Activated naive CD4-positive, alpha-beta T cell treated with anti-CD3 and anti-CD28 coated beads, Interleukin-2, amount 10 ng/mL, durations not matched to agents 7 days and 5 days (primary cell): ENCODE results near the gene GTF2F2.
"Not testable (repeated sequence)": the region's sequence is repeated elsewhere in the genome, so short reads cannot be mapped to it uniquely, and the experiment has no call there.

Experiments used
- CTCF ChIA-PET: fragments of 350-600 bp; sonication (Branson Sonifier 250); formaldehyde crosslinking; loops from one replicate; lab custom pipeline; 2021; ENCODE audit warnings: antibody characterized with exemption; lab: Charles Lee
- DNase-seq: peaks from one replicate; pipeline ENCODE4 v3.0.0-alpha.2; 2020
- H3K27ac Mint-ChIP-seq: one replicate; pipeline ENCODE4 v1.8.0; 2021; ENCODE audit warnings: mild to moderate bottlenecking, moderate library complexity, mixed read lengths
- H3K27me3 Mint-ChIP-seq: one replicate; pipeline ENCODE4 v1.8.0; 2021; ENCODE audit warnings: mild to moderate bottlenecking, mixed read lengths
- H3K36me3 Mint-ChIP-seq: one replicate; pipeline ENCODE4 v1.8.0; 2021; ENCODE audit warnings: mixed read lengths
- H3K4me1 Mint-ChIP-seq: one replicate; pipeline ENCODE4 v1.8.0; 2021; ENCODE audit warnings: mixed read lengths
- H3K4me3 Mint-ChIP-seq: one replicate; pipeline ENCODE4 v1.8.0; 2021; ENCODE audit warnings: mild to moderate bottlenecking, moderate library complexity, mixed read lengths
- H3K9me3 Mint-ChIP-seq: one replicate; pipeline ENCODE4 v1.8.0; 2021; ENCODE audit warnings: mixed read lengths

GTF2F2 gene

DNA sequence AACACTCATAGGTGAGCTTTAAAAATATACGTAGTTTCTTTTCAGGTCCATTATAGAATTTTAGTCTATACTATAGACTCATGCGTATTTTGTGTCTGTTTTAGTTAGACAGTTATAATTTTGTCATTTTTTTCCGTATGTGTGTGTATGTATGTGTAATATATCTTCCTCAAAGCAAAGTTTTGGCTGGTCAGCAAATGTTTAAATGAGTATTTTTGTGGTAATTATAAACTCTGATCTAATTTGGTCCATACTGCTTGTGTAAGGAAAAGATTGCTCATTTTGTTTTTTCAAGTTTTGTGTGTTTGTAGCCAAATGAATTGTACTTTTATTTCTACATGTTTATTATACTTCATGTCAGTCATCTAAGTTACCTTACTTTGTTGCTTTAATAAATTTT is 60.0 kb downstream of the GTF2F2 start:
- H3K4me3 Mint-ChIP-seq: no peak overlapping the region
- H3K27me3 Mint-ChIP-seq: no peaks in the 10 kb centered on the region
- no peak for DNase-seq
- H3K4me1 Mint-ChIP-seq: peaks cover 32% of the 10 kb centered on the region
- CTCF ChIA-PET: no interaction called here
- no peaks in the 10 kb centered on the region for H3K9me3 Mint-ChIP-seq
- H3K36me3 Mint-ChIP-seq: peaks cover 18% of the 10 kb centered on the region
- H3K27ac Mint-ChIP-seq: no peak overlapping the region

DNA sequence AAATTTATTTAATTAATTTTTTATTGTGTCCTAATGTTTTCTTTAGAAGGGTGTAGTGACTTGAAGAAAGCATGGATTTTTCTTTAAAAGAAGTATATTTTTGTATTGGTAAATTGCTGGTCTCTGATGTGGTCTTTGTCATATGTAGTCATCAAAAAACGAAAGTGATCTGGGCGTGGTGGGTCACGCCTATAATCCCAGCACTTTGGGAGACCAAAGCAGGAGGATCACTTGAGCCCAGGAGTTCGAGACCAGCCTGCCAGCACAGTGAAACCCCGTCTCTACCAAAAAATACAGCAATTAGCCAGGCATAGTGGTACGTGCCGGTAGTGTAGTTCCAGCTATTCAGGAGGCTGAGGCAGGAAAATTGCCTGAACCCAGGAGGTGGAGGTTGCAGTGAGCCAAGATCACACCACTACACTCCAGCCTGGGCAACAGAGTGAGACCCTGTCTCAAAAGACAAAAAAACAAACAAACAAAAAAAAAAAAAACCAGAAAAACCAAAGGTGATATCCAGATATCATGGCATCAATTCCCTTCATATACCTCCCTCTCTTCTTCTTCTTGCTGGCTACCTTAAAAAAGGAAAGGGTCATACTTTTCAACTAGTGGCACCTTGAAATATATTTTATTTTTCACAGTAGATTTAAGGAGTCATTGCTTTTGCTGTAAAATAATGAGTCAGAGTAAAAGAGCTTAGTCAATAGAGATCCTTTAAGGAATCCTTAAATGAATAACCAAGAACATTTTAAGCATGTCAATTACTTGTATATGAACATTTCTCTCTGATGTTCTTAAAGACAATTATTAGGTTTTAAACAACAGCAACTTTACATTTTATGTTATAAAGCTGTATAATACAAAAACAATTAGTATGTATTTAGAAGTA is 60.6 kb downstream of the GTF2F2 start:
- CTCF ChIA-PET: no interaction called here
- Mint-ChIP-seq H3K4me1 (peaks cover 32% of the 10 kb centered on the region), H3K9me3 (no peaks in the 10 kb centered on the region), H3K27ac (no peak overlapping the region), H3K4me3 (no peak overlapping the region), H3K36me3 (peaks cover 18% of the 10 kb centered on the region), H3K27me3 (no peaks in the 10 kb centered on the region)
- DNase-seq: no peak

DNA sequence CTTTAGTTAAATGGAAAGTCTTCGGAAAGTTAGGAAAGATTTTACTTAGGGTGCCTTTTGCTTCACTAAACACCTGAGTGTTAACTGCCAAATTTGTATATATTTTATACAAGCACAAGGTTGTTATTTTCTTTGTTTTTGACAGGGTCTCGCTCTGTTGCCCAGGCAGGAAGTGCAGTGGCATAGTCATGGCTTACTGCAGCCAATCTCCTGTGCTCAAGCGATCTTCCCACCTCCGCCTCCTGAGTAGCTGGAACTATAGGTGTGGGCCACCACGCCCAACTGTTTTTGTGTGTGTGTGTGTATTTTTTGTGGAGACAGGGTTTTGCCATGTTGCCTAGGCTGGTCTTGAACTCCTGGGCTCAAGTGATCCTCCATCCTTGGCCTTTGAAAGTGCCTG is 64.4 kb downstream of the GTF2F2 start:
- DNase-seq: no peak
- H3K36me3 Mint-ChIP-seq: peaks cover 17% of the 10 kb centered on the region
- H3K4me1 Mint-ChIP-seq: peaks cover 19% of the 10 kb centered on the region
- CTCF ChIA-PET: interaction anchor here (0.7 to 1.2 kb wide), 2 partner anchors 19 to 138 kb away, joined by 3 read pairs; no protein-coding TSS in a partner anchor
- peaks cover 3% of the 10 kb centered on the region for H3K9me3 Mint-ChIP-seq
- no peaks in the 10 kb centered on the region for H3K27me3 Mint-ChIP-seq
- no peak overlapping the region for H3K4me3 Mint-ChIP-seq
- H3K27ac Mint-ChIP-seq: no peak overlapping the region

DNA sequence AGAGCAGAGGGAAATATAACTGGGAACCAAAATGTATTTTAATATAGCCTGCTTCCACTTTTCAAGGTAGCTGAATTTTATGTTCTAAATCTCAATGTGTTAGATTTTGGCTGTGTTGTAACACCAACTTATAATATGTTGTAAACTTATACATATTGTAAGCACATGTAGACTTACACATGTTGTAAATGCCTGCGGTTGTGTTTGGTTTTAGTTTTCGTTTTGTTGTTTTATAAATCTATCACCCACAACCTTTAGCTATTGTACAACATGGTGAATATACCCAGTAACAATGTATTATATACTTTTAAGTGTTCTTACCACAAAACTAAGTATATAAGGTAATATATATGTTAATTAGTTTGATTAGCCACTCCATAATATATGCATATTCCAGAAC is 65.0 kb downstream of the GTF2F2 start:
- Mint-ChIP-seq H3K27me3 (no peaks in the 10 kb centered on the region), H3K9me3 (peaks cover 3% of the 10 kb centered on the region)

DNA sequence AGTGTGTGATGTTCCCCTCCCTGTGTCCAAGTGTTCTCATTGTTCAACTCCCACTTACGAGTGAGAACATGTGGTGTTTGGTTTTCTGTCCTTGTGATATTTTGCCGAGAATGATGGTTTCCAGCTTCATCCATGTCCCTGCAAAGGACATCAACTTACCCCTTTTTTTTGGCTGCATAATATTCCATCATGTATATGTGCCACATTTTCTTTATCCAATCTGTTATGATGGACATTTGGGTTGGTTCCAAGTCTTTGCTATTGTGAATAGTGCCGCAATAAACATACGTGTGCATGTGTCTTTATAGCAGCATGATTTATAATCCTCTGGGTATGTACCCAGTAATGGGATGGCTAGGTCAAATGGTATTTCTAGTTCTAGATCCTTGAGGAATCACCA is 68.8 kb downstream of the GTF2F2 start:
- H3K27ac Mint-ChIP-seq, H3K27me3 Mint-ChIP-seq, H3K4me1 Mint-ChIP-seq, H3K9me3 Mint-ChIP-seq, CTCF ChIA-PET, DNase-seq, H3K4me3 Mint-ChIP-seq: not testable (repeated sequence)
- H3K36me3 Mint-ChIP-seq: peaks cover 10% of the 10 kb centered on the region

More for the DNA sequence above, 65.0 kb downstream of the GTF2F2 start:
- Mint-ChIP-seq H3K4me1 (peaks cover 17% of the 10 kb centered on the region), H3K4me3 (no peak overlapping the region), H3K36me3 (peaks cover 17% of the 10 kb centered on the region), H3K27ac (no peak overlapping the region)
- DNase-seq: no peak
- CTCF ChIA-PET: interaction anchor here (0.7 to 1.2 kb wide), 2 partner anchors 19 to 138 kb away, joined by 3 read pairs; no protein-coding TSS in a partner anchor

DNA sequence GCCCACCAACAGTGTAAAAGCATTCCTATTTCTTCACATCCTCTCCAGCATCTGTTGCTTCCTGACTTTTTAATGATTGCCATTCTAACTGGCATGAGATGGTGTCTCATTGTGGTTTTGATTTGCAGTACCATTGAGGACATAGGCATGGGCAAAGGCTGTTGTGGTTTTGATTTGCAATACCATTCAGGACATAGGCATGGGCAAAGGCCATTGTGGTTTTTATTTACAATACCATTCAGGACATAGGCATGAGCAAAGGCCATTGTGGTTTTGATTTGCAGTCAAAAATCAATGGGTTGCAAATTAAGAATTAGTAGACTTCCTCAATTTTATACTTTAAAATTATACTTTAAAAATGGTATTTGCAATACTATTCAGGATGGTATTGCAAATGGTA is 69.2 kb downstream of the GTF2F2 start:
- H3K4me1 Mint-ChIP-seq, CTCF ChIA-PET, H3K4me3 Mint-ChIP-seq, DNase-seq, H3K36me3 Mint-ChIP-seq, H3K27me3 Mint-ChIP-seq, H3K27ac Mint-ChIP-seq, H3K9me3 Mint-ChIP-seq: not testable (repeated sequence)

DNA sequence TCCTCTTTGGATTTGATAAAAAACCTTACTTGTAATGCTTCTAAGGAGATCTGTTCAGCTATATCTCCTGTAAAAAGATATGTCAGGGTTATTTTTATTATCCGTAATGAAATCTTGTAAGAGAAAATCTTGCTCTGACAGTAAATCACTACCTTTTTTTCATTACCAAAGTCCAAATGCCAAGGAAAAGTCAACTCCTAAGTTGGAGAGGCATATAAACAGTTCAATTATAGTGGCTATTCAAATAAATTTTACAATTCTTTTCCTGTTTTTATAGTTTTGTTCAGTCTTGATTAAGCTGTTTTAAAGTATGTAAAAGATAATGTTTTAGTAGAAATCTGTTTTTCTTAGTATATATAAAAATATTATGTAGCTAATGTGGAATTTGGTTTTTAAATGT is 71.6 kb downstream of the GTF2F2 start:
- Mint-ChIP-seq H3K27me3 (no peaks in the 10 kb centered on the region), H3K4me1 (peaks cover 6% of the 10 kb centered on the region), H3K9me3 (peaks cover 3% of the 10 kb centered on the region), H3K27ac (no peak overlapping the region), H3K36me3 (peaks cover 5% of the 10 kb centered on the region), H3K4me3 (no peak overlapping the region)
- no peak for DNase-seq
- CTCF ChIA-PET: no interaction called here

DNA sequence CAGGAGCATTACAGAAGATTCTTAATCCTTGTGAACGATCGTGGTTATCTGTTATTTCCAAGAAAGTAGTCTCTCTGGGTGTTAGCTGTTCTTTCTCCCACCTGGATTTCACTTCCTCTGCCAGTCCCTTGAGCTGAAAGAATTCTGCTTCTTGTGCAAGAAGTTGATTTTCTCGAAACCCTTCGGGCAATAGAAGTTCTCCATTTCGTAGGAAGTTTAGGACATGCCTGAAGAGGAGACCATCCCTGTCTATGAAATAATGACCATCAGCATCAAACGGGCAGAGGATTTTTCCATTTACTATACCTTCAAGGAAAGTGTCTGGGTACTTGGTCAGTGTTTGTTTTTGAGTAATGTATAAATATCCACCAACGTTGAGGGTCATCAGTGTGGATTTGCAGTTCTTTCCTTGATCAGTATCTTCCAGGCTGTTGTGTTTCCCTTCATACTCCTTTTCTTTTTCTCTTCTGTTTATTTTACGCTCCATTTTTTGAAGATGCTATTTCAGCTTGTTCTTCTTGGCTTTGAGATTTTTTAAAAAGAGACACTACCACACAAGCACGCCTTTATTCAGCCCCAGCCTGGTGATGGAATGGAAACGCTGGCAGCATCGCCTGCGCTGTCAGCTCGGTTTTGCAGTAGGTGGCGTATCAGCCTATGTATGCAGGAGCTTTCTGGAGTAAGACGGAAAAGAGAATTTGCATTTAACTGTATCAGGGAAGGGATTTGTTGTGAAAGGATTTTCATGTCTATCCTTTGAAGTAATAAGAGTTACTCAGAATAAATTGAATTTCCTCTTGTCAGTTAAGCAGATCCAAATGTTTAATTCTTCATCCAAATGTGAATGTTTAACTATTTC is 74.0 kb downstream of the GTF2F2 start:
- H3K9me3 Mint-ChIP-seq: no peaks in the 10 kb centered on the region
- H3K4me3 Mint-ChIP-seq: no peak overlapping the region
- peaks cover 6% of the 10 kb centered on the region for H3K4me1 Mint-ChIP-seq
- no peak overlapping the region for H3K27ac Mint-ChIP-seq
- DNase-seq: no peak
- no peaks in the 10 kb centered on the region for H3K36me3 Mint-ChIP-seq
- no peaks in the 10 kb centered on the region for H3K27me3 Mint-ChIP-seq
- CTCF ChIA-PET: no interaction called here

DNA sequence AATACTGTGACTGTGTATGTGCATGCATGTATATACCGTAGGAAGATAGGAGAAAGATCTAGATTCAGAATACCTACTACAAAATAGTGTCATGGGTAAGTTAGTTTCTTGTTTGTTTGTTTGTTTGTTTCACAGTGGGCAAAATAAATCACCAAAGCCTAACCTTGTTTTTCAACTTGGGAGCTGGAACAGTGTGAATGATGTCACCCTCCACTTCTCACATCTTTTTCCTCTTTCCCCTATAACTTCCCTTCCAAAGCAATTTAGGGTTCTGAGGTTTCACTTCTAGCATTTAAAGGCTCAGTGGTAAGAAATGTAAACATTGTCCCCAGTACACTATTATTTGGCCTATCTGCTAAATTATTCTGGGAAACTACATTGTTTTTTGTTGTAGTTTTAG is 75.1 kb downstream of the GTF2F2 start:
- no peak overlapping the region for H3K4me3 Mint-ChIP-seq
- H3K27ac Mint-ChIP-seq: no peak overlapping the region
- H3K4me1 Mint-ChIP-seq: peaks cover 6% of the 10 kb centered on the region

DNA sequence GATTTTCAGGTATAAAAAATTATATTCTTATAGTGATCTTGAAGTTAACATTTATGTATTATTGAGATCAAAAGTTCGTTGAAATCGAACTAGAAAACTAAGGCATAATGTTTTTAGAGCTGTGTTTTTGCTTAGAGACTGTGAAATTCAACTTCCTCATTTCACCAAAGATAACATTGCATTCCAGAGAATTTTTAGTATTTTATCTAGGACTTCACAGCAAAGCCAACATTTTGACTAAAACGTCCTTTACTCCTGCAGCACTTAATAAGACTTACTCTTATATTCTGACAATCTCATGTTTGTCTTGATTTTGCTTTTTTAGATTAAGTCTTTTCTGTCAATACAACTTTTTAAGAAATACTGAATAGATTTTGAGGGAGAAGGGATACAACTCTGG is 75.8 kb downstream of the GTF2F2 start:
- no peaks in the 10 kb centered on the region for H3K27me3 Mint-ChIP-seq
- H3K4me1 Mint-ChIP-seq: peaks cover 6% of the 10 kb centered on the region
- H3K27ac Mint-ChIP-seq: no peak overlapping the region
- no peak for DNase-seq
- no peaks in the 10 kb centered on the region for H3K9me3 Mint-ChIP-seq
- CTCF ChIA-PET: no interaction called here
- no peak overlapping the region for H3K4me3 Mint-ChIP-seq
- peaks cover 3% of the 10 kb centered on the region for H3K36me3 Mint-ChIP-seq

More for the DNA sequence above, 75.1 kb downstream of the GTF2F2 start:
- Mint-ChIP-seq H3K27me3 (no peaks in the 10 kb centered on the region), H3K36me3 (peaks cover 3% of the 10 kb centered on the region), H3K9me3 (no peaks in the 10 kb centered on the region)
- DNase-seq: no peak
- CTCF ChIA-PET: no interaction called here

DNA sequence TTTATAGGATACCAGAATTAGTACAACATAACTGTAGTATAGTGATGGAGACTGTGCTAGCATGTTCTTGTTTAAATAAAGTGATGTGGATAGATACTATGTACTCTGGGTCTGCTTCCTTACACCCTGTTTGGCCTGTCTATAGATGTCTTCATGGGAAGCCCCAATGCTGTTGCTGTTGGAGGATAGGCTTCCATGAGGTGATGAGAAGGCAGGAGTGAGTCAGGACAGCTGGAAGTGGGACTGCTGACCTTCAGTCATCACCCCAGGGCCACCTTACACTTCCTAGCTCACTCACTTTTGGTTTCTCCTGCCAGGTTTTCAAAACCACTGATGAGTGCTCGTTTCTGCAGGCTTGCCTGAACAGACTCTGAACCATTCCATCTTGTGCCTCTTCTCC is 76.3 kb downstream of the GTF2F2 start:
- peaks cover 5% of the 10 kb centered on the region for H3K36me3 Mint-ChIP-seq
- no peak overlapping the region for H3K4me3 Mint-ChIP-seq
- H3K27ac Mint-ChIP-seq: no peak overlapping the region
- no peak for DNase-seq
- no peaks in the 10 kb centered on the region for H3K9me3 Mint-ChIP-seq
- peaks cover 6% of the 10 kb centered on the region for H3K4me1 Mint-ChIP-seq
- no peaks in the 10 kb centered on the region for H3K27me3 Mint-ChIP-seq
- CTCF ChIA-PET: no interaction called here

DNA sequence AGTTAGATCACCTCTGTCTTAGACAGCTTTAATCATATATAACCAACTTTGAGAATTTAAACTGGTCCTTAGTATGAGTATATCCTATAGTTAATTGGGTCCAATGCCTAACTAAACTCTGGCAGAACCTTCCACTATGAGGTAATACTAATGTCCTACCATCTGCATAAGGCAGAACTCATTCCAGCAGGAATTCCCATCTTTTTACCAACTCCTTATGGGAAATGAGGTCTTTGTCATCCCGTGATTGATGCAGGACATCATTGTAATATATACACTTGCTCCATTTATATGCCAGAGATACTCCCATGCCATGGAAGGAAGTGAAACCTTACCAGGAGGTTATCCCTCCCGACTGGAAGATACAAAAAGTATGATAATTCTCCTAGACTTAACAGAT is 77.7 kb downstream of the GTF2F2 start:
- Mint-ChIP-seq H3K36me3 (peaks cover 8% of the 10 kb centered on the region), H3K9me3 (no peaks in the 10 kb centered on the region), H3K4me3 (no peak overlapping the region), H3K27ac (no peak overlapping the region), H3K27me3 (no peaks in the 10 kb centered on the region), H3K4me1 (peaks cover 6% of the 10 kb centered on the region)
- CTCF ChIA-PET: no interaction called here
- DNase-seq: no peak

DNA sequence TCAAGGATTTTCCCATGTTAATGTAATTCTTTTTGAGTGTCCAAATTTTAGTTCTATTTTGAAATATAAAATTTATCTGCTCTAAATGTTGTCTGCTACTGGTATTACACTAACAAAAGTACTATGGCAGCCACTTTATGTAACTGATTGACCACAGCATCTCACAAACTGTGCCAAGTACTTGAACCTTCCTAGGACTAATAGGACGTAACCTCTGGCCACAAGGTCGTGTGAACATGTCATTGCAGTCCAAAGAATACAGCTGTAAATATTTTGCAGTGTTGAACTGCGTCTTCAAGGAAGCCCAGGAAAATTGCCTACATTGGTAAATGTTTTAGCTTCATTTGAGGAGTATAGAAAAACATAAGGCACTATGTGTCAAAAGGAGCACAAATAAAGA is 78.6 kb downstream of the GTF2F2 start:
- no peaks in the 10 kb centered on the region for H3K27me3 Mint-ChIP-seq
- CTCF ChIA-PET: no interaction called here
- no peaks in the 10 kb centered on the region for H3K9me3 Mint-ChIP-seq
- H3K4me1 Mint-ChIP-seq: peaks cover 6% of the 10 kb centered on the region
- no peak overlapping the region for H3K4me3 Mint-ChIP-seq
- DNase-seq: no peak
- no peak overlapping the region for H3K27ac Mint-ChIP-seq
- H3K36me3 Mint-ChIP-seq: peaks cover 8% of the 10 kb centered on the region

DNA sequence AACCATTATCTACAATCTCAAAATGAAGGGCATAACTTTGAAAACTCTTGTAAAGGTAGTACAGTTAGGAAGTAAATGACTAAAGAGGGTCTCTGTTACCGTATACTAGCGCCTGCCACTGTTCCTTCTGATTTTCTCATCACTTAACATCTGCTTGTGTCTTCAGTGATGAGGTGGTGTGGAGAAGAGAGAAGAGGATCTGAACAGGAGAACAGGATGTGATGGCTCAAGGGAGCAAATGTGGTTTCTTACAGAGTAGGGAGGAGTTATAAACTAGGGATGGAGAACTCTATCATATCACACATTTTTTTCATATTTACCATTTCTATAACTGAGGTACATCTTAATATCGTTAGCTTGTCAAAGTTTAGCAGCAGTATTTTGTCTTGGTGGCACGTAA is 79.4 kb downstream of the GTF2F2 start:
- DNase-seq: no peak
- H3K27me3 Mint-ChIP-seq: no peaks in the 10 kb centered on the region
- H3K36me3 Mint-ChIP-seq: peaks cover 8% of the 10 kb centered on the region
- no peaks in the 10 kb centered on the region for H3K9me3 Mint-ChIP-seq
- CTCF ChIA-PET: no interaction called here
- H3K4me1 Mint-ChIP-seq: peaks cover 4% of the 10 kb centered on the region
- H3K27ac Mint-ChIP-seq: no peak overlapping the region
- H3K4me3 Mint-ChIP-seq: no peak overlapping the region
